Measurements from ENCODE around the gene CCDC12.

Gene CCDC12

GRCh38 chr3:47000198-47000815, 23.8 kb upstream of the CCDC12 start:
- no peak for DNase-seq (ENCODE audit: low read depth)
- H3K4me3 ChIP-seq (ENCODE audit: low read depth, low read length), result no peak overlapping the region
- no peak for TF ChIP-seq CTCF (IDR thresholded peaks at IDR 0.05; ENCODE audit: low read depth, low read length, missing control alignments)

- no peak for DNase-seq (ENCODE audit: low read depth)
- no peak for TF ChIP-seq CTCF (IDR thresholded peaks at IDR 0.05; ENCODE audit: low read depth, low read length, missing control alignments)
- no peak overlapping the region for H3K4me3 ChIP-seq (ENCODE audit: low read depth, low read length)
Observed at GRCh38 chr3:46999516-47000197, 23.1 kb upstream of the CCDC12 start.

- no peak for DNase-seq (ENCODE audit: low read depth)
- H3K4me3 ChIP-seq (ENCODE audit: low read depth, low read length), result no peak overlapping the region
- no peak for TF ChIP-seq CTCF (IDR thresholded peaks at IDR 0.05; ENCODE audit: low read depth, low read length, missing control alignments)
Observed at GRCh38 chr3:46998852-46999515, 22.4 kb upstream of the CCDC12 start.

DNA sequence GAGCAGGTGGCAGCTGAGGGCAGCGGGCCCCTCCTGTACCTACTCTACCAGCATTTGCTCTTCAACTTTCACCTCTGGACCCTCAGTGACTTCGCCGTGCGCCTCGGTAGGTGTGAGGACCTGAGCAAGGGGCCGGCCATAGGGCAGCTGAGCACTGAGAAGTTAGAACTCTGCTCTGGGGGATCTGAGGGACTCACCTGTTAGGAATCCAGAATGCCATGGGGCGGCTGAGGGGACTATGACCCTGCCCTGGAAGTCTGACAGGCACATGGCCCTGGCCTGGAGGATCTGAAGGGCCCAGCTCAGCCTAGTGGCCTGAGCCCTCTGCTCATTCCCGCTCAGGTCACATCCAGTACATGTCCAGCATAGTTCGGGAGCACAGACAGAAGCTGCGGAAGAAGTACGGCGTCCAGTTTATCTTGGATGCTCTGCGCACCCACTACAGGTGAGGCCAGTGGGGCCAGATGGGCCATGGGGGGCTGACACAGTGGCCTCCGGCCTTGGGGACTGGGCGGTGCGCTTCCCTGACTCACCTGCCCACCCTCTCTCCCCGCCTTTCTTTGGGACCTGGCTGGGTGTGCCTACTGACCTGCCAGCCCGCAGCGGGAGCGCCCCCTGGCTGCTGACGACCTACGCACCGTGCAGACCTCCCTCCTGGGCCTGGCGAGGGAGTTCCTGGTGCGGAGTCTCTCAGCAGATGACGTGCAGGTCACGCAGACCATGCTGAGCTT, 21.7 kb upstream of the CCDC12 start:
- DNase-seq (ENCODE audit: low read depth), result no peak
- TF ChIP-seq CTCF (IDR thresholded peaks at IDR 0.05; ENCODE audit: low read depth, low read length, missing control alignments), result peak; percentile 84
- H3K4me3 ChIP-seq (ENCODE audit: low read depth, low read length), result no peak overlapping the region

- TF ChIP-seq CTCF (IDR thresholded peaks at IDR 0.05; ENCODE audit: low read depth, low read length, missing control alignments), result no peak
- no peak overlapping the region for H3K4me3 ChIP-seq (ENCODE audit: low read depth, low read length)
- DNase-seq (ENCODE audit: low read depth), result no peak
Observed at GRCh38 chr3:46997453-46998091, 21.0 kb upstream of the CCDC12 start.

- no peak for DNase-seq (ENCODE audit: low read depth)
- no peak overlapping the region for H3K4me3 ChIP-seq (ENCODE audit: low read depth, low read length)
- TF ChIP-seq CTCF (IDR thresholded peaks at IDR 0.05; ENCODE audit: low read depth, low read length, missing control alignments), result no peak
Observed at GRCh38 chr3:46996689-46997452, 20.3 kb upstream of the CCDC12 start.
